ENCODE data around the gene PDXK.
"Not testable (repeated sequence)": the region's sequence is repeated elsewhere in the genome, so short reads cannot be mapped to it uniquely, and the experiment has no call there.

The PDXK gene

GRCh38 chr21:43718872-43719747, at the start of gene PDXK:
Gene PDXK (plus strand): TSS chr21:43719129. CDS start chr21:43719295, 166 bp downstream.
- no peak for DNase-seq (ENCODE audit: low read depth)
- TF ChIP-seq CTCF (IDR thresholded peaks at IDR 0.05; ENCODE audit: control insufficient read depth, extremely low read depth, insufficient read depth) = 0 out of 2 replicates have a peak, but pooled peaks have one; percentile 15
- H3K4me3 ChIP-seq (ENCODE audit: low read depth, low read length) = peak within 1 kb of the TSS; percentile 92

GRCh38 chr21:43669828-43670605, 48.9 kb upstream of the PDXK start:
- no peak overlapping the region for H3K4me3 ChIP-seq (ENCODE audit: low read depth, low read length)
- TF ChIP-seq CTCF (IDR thresholded peaks at IDR 0.05; ENCODE audit: control insufficient read depth, extremely low read depth, insufficient read depth) = no peak
- no peak for DNase-seq (ENCODE audit: low read depth)

- DNase-seq (ENCODE audit: low read depth) = no peak
- H3K4me3 ChIP-seq (ENCODE audit: low read depth, low read length) = no peak overlapping the region
- no peak for TF ChIP-seq CTCF (IDR thresholded peaks at IDR 0.05; ENCODE audit: control insufficient read depth, extremely low read depth, insufficient read depth)
Observed at GRCh38 chr21:43675871-43676270, 43.1 kb upstream of the PDXK start.

GRCh38 chr21:43676391-43676790, 42.5 kb upstream of the PDXK start:
- DNase-seq (ENCODE audit: low read depth) = no peak
- TF ChIP-seq CTCF (IDR thresholded peaks at IDR 0.05; ENCODE audit: control insufficient read depth, extremely low read depth, insufficient read depth) = no peak

GRCh38 chr21:43679951-43680350, 39.0 kb upstream of the PDXK start:
- no peak for DNase-seq (ENCODE audit: low read depth)
- no peak for TF ChIP-seq CTCF (IDR thresholded peaks at IDR 0.05; ENCODE audit: control insufficient read depth, extremely low read depth, insufficient read depth)
- H3K4me3 ChIP-seq (ENCODE audit: low read depth, low read length) = no peak overlapping the region

More at GRCh38 chr21:43676391-43676790, 42.5 kb upstream of the PDXK start:
- no peak overlapping the region for H3K4me3 ChIP-seq (ENCODE audit: low read depth, low read length)

- not testable (repeated sequence) for H3K4me3 ChIP-seq (ENCODE audit: low read depth, low read length); DNase-seq (ENCODE audit: low read depth)
Observed at GRCh38 chr21:43680421-43680820, 38.5 kb upstream of the PDXK start.

- no peak for TF ChIP-seq CTCF (IDR thresholded peaks at IDR 0.05; ENCODE audit: control insufficient read depth, extremely low read depth, insufficient read depth)
- no peak for DNase-seq (ENCODE audit: low read depth)
- H3K4me3 ChIP-seq (ENCODE audit: low read depth, low read length) = no peak overlapping the region
Observed at GRCh38 chr21:43681650-43682049, 37.3 kb upstream of the PDXK start.
